Stimulated activated CD8-positive, alpha-beta memory T cell treated with anti-CD3 and anti-CD28 coated beads, Interleukin-4, amount 100 ng/mL, for 24 hours (primary cell): ENCODE measurements around the gene ZMYND8.
"Not testable (repeated sequence)": the region's sequence is repeated elsewhere in the genome, so short reads cannot be mapped to it uniquely, and the experiment has no call there.

Experiments used
- DNase-seq: peaks from one replicate; pipeline ENCODE4 v3.0.0-alpha.2; 2020; ENCODE audit warnings: low read depth

ZMYND8 gene

DNA sequence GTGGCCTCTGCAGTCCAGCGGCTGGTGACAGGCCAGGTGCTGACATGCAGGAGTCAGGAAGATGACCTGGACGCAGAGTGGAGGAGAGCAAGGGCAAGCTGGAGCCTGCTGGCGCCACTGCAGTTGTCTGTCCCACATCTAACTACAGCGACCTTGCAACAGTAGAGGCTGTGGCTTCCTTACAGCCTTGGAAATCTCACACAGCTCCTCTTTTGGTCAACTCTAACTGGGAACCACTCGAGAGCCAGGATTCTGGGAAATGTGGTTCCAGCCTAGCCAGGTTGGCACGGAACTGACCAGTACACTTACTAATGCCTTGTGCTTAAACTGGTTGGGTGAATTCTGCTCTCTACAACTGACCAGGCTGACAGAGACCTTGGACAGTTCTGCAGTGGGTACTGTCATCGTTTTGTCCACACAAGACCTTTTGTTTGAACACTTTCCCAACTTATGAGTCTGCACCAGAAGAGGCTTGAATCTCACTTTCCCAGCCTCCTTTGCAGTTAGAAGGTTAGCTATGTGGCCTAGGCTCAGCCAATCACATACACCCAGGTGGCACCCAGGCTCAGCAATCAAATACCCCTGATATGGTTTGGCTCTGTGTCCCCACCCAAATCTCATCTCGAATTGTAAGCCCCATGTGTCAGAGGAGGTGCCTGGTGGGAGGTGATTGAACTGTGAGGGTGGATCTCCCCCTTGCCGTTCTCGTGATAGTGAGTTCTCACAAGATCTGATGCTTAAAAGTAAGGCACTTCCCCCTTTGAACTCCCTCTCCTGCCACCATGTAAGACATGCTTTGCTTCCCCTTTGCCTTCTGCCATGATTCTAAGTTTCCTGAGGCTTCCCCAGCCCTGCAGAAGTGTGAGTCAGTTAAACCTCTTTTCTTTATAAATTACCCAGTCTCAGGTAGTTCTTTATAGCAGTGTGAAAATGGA is 153.5 kb downstream of the ZMYND8 start:
- no peak for DNase-seq

DNA sequence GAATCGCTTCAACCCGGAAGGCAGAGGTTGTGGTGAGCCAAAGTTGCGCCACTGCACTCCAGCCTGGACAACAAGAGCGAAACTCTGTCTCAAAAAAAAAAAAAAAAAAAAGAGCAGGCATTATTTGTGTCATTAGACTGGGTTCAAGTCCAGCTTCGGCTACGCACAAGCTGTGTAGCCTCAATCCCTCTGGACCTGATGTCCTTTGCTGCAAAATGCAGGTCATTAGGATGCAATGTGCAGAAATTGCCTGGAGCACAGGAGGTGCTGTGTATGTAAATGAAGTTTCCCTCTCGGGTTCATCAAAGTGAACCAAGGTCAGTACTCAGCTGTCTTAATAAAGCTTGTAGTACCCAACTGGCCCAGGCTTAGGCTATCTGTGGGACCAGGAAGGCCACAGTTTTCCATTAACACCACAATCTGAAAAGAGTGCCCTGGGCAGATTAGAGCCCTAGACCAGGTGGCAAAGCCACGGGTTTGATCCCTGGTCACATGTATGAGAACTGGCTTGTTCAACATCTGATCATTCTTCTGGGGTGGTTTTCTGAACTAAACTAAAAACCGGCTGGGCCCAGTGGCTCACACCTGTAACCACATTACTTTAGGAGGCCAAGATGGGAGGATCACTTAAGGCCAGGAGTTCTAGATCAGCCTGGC is 155.3 kb downstream of the ZMYND8 start:
- DNase-seq = no peak

DNA sequence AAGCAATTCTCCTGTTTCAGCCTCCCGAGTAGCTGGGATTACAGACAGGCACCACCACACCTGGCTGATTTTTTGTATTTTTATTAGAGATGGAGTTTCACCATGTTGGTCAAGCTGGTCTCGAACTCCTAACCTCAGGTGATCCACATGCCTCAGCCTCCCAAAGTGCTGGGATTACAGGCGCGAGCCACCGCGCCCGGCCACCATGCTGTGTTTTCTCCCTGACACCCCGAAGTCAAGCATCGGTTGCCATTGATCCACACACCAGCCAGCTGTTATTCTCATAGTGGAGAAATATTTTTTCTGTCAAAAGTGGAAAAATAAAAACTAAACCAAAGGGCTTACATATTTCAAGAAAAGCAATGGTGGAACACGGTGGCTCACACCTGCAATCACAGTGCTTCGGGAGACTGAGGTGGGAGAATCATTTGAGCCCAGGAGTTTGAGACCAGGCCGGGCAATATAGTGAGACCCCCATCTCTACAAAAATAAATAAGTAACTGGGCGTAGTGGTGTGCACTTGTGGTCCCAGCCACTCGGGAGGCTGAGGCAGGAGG is 157.4 kb downstream of the ZMYND8 start:
- no peak for DNase-seq

DNA sequence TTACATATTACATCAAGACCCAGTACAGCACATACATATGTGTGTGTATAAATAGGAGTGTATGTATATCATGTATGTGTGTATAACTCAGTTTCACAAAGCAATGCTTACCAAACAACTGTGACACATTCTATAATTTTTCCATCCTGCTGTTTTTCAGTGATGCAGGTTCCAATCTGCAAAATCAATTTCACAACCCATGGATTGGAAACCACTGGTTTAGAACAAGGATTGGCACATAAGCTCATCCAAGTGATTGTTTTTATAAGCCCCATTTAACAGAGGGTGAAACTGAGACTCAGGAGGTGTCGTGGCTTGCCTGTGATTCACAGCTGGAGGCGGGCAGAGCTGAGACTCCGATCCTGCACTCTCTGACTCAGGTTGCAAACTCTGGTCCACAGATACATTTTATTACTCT is 158.2 kb downstream of the ZMYND8 start:
- peak; percentile 10 for DNase-seq

DNA sequence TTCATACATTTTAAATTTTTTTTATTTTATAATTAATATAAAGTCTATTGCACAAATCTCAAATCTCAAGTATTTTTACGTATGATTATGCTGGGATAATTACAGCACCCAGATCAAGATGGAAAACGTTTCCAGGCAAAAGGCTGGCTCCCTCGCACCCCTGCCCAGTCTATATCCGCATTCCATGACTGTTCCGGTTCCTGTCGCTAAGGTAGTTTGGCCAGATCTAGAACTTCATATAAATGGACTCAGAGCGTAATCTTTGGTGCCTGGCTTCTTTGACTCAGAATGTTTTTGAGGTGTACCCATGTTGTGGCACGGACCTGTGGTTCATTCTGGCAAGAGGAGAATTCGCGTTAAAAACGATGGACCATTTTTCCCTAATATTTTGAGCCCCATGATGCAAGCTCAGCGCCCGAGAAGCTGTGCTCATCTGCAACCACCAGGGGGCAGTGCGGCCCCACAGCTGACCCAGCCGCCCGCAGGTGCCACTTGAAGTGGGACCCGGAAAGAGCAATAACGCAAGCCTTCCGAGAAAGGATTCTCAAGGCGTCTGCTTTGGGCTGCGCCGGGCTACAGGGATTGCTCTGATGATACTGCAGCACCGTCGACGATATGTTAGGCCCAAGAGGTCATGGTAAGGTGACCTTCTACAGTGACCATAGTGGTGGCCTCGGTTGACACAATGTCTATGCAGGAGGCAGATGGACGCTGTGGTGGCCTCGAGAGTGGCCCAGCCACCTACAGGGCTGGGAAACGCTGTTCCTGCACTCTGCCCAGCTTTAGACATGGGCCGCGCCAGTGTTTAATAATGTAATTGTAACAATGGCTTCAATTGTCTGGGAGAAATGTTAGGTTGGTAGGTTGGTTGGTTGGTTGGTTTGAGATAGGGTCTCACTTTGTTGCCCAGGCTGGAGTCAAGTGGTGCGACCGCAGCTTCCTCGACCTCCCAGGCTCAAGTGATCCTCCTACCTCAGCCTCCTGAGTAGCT is 160.1 kb downstream of the ZMYND8 start:
- DNase-seq = peak; percentile 48

DNA sequence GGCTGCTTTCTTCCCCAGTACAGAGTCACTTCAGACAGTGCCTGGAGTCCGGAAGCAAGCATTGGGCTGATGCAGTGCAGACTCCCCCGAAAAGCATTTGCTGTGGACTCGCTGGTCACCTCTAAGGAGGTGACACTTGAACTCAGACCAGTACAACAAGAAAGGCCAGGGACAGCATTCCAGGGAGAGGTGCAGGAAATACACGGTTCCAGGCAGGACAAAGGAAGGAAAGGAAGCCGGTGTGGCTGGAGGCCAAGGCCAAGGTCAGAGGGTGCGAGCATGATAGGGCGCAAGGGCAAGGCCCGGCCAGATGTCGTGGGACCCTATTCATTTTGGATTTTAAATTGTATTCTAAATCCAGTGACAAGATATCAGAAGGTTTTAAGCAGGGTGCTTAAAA is 160.9 kb downstream of the ZMYND8 start:
- DNase-seq = no peak

DNA sequence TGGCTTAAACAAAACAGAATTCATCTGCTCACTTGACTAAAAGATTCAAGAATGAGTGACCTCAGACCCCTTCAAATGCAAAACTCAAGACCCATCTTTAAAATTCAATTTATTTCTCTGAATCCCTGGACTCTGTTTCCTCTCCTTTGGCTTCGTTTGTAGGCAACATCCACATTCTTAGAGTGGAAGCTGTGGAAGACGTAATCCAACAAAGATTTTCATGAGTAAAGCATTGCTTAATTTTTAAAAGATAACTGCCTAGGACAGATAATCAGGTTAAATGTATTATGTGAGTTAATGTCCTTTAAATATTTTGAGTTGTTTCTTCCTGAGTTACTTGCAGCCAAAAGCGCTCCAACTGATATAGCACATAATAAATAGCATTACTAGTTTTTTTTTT is 164.5 kb downstream of the ZMYND8 start:
- no peak for DNase-seq

DNA sequence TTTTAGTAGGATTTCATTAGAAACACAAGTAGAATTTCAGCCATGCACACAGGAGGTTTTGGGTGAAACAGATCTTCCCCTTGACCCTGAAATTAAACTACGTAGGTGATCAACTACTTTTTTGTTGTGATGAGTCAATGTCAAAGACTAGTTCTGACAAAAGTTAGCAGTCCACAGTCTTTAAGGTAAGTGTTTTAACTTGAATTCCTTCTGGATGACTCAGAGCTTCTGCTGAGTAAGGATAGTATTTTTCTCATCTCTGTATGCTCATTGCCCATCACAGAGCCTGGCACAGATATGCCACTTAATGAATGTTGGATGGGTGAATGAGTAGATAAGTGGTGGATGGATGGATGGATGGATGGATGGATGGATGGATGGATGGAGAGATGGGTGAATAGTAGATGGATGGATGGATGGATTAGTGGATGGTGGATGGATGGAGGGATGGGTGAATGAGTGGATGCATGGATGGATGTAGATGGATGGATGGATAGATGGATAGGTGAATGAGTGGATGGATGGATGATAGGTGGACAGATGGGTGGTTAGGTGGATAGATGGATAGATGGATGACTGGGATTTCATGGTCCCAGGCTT is 165.3 kb downstream of the ZMYND8 start:
- no peak for DNase-seq

DNA sequence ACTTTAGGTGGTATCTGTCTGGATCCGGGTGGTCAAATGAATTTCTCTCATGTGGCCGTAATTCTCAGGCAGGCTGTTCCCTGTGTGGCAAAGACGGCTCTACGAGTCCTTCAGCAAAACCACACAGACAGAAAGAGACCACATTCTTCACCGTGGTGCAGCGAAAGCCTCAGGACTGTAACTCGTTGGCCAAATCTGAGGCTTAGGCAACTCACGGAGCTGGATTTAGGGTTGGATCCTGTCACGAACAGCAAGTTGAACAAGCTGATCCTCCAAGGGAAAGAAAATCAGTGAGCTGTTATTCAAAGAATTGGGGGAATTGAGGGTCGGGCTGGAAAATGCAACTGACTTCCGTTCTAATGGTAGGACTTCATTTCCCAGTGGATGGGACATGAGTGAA is 167.4 kb downstream of the ZMYND8 start:
- no peak for DNase-seq

DNA sequence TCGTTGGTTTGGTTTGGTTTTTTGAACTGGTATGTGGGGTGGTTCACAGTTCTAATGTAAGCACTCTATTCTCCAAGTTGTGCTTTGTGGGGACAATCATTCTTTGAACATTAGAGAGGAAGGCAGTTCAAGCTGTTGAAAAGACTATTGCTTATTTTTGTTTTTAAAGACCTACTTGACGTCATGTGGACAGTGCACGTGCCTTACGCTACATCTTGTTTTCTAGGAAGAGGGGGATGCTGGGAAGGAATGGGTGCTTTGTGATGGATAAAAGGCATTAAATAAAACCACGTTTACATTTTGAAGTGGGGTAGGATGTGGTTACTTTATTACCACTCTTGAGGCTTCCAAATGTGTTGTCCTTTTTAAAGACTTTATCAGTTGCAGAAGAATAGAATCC is 168.0 kb downstream of the ZMYND8 start:
- no peak for DNase-seq

DNA sequence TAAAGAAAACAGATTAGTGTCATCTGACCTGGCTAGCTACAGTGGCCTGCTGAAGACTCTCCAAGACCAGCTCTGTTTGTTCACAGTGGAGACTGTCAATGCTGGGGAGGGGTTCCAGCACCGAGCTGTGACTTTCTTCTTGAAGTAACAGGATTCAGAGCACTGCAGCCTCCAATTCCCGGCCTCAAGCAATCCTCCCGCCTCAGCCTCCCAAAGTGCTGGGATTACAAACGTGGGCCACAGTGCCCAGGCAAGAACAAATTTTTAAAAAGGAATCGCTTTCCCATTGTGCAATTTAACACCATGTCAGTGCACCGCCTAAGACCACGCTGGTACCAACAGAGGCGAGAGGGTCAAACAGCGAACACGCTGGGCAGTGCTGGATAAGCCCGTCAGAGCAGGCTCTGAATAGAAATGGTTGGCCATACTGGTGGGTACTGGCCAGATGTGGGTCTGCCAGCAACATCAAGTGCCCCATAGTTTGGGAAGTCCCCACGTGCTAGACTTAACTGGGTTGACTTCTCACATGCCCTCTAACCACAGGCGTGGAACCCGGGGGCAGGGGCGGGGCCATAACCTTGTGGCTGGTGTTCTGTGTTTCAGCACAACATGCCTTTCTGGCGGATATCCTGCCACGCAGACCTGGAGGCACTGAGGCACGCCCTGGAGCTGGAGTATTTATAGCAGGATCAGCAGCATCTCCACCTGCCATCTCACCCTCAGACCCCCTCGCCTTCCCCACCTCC is 168.9 kb downstream of the ZMYND8 start:
- DNase-seq = no peak

DNA sequence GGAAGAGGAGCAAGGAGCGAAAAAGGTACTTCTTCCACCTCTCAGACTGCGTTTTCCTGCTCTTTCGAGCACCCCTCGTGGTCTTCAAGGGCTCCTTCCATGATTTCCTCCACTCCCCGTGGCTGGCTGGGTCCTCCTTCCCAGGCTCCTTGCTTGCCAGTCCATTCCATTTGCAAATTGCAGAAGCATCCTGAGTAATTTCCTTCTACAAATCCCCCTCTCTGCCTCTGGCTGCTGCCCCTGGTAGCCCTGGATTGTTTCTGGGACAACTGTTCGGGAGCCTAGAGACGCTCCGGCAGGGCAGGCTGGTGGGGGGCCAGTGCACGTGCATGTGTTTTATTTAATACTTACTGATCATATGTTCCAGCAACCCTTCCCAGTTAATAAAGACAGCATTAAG is 173.1 kb downstream of the ZMYND8 start:
- DNase-seq = no peak

DNA sequence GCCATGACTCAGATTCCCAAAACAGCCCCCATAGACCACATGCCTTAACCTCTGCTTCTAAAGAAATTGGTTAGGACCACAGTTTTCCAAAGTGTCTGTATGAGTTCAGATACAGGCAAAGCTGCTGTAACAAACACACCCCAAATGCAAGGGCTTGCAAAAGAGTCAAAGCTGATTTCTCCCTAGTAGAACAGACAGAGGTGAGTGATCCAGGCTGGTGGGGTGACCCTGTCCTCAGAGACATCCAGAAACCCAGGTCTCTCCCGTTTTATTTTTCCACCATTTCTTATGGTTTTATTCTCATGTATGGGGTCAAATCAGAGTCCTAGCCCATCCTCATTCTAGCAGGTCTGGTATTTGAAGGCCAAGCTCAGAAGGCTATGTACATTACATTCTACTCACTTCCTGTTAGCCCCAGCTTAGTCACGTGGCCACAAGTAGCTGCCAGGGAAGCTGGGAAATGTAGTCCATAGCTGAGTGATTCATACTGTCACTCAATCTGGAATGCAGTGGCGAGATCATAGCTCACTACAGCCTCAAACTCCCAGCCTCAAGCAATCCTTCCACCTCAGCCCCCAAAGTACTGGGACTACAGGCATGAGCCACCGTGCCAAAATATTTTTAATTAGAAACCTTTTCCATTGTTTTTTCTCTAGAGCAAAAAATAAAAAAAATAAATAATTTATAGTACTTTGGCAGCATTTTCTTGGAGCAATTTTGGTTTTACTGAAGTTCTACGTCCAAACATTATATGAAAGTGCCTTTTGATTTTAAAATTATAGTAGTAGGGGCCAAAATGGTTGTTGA is 175.2 kb downstream of the ZMYND8 start:
- DNase-seq = no peak

DNA sequence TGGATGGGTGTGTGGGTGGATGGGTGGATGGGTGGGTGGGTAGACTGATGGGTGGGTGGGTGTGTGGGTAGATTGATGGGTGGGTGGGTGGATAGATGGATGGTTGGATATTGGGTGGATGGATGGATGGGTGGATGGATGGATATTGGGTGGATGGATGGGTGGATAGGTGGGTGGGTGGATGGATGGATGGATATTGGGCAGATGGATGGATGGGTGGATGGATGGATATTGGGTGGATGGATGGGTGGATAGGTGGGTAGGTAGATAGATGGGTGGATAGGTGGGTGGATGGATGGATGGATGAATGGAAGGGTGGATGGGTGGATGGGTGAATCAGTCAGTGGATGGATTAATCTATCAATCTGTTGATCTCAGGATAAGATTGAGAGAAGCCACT is 177.2 kb downstream of the ZMYND8 start:
- DNase-seq = no peak

DNA sequence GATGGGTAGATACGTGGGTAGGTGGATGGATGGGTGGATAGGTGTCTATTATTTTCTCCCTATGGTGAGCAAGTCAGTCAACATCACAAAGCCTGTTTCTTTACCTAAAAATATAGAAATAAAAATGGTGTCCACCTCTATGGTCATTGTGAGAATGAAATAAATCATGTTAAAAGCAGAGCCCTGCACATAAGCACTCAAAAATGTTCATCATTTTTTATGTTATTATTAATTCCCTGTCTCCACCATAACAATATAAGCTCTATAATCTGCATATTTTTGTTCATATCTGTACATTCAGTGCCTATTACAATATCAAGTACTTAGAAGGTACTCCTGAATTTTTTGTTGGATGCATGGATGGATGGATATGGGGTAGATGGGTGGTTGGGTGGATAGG is 177.6 kb downstream of the ZMYND8 start:
- DNase-seq = no peak

DNA sequence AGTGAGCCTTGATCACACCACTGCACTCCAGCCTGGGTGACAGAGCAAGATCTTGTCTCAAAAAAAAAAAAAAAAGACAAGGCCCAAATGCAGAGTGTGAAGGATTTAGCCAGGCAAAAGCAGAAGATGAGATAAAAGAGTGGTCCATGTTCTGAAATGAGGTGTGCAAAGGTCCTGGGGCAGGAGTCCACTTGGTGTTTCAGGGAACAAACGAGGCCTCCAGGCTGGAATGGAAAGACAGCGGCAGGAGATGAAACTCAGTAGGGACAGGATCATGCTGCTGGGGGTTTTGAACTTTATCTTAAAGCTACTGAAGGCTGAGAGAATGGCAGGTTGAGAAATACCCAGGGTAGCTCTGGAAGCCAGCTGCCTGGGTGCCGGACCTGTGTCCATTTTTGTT is 178.2 kb downstream of the ZMYND8 start:
- DNase-seq = no peak

DNA sequence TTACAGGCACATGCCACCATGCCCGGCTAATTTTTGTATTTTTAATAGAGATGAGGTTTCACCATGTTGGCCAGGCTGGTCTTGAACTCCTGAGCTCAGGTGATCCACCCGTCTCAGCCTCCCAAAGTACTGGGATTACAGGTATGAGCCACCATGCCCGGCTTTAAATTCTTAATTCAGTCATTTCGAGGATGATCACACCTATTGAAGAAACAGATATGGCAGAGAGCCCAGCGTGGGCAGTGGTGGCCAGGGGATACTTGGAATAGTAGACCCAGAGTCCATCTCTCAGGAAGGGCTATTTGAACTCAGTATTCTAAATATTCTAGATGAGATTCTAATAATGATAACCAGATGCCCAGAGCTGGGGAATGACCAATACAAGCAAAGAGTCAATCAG is 180.3 kb downstream of the ZMYND8 start:
- not testable (repeated sequence) for DNase-seq

DNA sequence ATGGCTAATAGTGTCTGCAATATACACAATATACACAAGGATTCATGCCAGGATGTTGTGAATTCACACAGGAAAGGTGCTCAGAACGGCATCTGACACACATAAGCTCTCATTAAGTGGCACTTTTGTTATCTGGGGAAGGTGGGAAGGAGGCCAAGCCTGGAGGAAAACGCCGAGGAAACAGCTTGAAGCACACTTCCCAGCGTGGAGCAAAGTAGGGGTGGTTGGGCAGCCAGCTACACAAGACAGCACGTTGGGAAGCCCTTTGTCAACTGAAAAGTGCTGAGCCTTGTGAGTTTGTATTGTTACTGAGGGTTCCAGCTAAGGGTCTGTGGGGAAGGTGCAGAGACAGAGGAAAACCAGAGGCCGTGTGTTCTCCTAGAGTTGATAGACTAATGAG is 181.0 kb downstream of the ZMYND8 start:
- no peak for DNase-seq

DNA sequence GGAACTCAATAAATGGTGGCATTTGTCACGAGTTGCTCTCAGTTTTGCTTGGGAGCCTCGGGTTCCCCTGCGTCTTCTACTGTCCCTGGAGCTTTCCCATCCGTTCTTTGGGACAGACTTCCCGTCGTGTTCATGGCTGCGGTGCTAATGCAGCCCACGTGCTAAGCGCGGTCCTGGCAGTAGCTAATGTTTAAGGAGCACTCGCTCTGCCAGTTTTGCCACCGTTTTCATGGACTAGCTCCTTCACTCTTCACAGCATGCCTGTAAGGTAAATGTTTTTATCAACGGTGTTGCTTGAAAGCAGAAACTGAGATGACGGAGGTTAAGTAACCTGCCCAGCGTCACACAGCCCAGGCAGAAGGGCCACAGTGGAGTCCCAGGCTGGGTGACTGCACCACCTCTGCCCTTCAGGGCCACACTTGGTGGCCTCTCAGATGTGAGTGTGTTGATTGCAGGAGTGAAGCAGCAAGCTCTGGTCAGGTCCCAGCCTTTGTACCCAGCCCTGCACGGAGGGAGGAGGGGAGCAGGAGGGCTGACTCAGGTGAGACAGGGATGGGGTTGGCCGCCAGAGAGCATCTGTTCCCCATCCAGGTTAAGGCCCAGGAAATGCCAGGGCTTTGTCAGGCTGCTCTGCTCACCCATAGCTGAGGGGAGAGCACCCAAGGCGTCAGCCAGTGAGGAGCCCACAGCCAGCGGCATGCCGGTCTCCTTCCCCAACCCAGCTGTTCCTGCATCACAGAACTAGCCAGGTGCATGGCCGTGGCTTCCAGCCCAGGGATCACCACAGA is 181.8 kb downstream of the ZMYND8 start:
- DNase-seq = no peak
